Ovary (tissue), 3 donors: ENCODE measurements around the gene LRGUK.

ENCODE experiments used
- CTCF ChIP-seq, 3 donors: fragments of 450-650 bp in 2 of 3; fragments of 200-600 bp in 1 of 3; IDR thresholded peaks; one replicate each; pipeline versions ENCODE4 v1.5.1 to v1.8.0; 2016 to 2022; ENCODE audit warnings: antibody characterized with exemption in 3 of 3, mild to moderate bottlenecking in 1 of 3
- EP300 ChIP-seq: sonication (generic); formaldehyde crosslinking; IDR thresholded peaks from one replicate; pipeline ENCODE4 v1.6.1; 2017; ENCODE audit warnings: antibody characterized with exemption
- POLR2A ChIP-seq: fragments of 450-650 bp; IDR thresholded peaks from one replicate; pipeline ENCODE4 v1.6.1; 2017; ENCODE audit warnings: antibody characterized with exemption, mild to moderate bottlenecking, moderate library complexity
- donor health status: DM: no; HTN: no; CAD: no.

GRCh38 chr7:134108802-134109201, 18.3 kb upstream of the LRGUK start:
- TF ChIP-seq CTCF (IDR thresholded peaks at IDR 0.05) (no peak), POLR2A (no peak), EP300 (no peak)
